ENCODE measurements around the gene DMD.

DNA sequence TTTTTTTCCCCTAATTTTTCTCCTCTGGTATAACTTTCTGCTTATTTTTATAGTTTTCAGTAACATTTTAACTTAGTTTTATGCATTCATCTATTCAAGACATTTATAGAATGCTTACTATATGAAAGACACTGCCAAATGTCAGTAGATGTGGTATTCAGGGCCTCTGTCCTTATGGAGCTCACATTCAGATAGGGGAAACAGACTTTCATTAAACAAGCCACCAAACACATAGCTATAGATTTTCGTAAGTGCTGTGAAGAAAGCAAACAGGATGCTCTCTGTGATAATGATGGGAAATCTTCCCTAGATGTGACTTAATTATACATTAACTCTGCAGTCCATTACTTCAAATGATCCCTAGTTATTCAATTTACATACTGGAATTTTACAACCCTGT lies 1777.5 kb downstream of the DMD start:
- TF ChIP-seq POLR2AphosphoS5 (IDR thresholded peaks at IDR 0.05; ENCODE audit: borderline replicate concordance, low read depth, low read length) (no peak), FOXP2 (optimal IDR thresholded peaks at IDR 0.05; ENCODE audit: control extremely low read depth, extremely low read length, insufficient read depth) (no peak), EZH2 (IDR thresholded peaks at IDR 0.05) (no peak)
